Activated T-cell treated with anti-CD3 and anti-CD28 coated beads for 4 hours (primary cell): ENCODE measurements around the gene FBXO4.

Experiments used
- DNase-seq: peaks from one replicate; pipeline ENCODE4 v3.0.0-alpha.2; 2020

The FBXO4 gene, protein sequence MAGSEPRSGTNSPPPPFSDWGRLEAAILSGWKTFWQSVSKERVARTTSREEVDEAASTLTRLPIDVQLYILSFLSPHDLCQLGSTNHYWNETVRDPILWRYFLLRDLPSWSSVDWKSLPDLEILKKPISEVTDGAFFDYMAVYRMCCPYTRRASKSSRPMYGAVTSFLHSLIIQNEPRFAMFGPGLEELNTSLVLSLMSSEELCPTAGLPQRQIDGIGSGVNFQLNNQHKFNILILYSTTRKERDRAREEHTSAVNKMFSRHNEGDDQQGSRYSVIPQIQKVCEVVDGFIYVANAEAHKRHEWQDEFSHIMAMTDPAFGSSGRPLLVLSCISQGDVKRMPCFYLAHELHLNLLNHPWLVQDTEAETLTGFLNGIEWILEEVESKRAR

GRCh38 chr5:41924872-41925554 is at the start of gene FBXO4:
Gene FBXO4 (plus strand): TSS chr5:41925281. CDS start chr5:41925310, 29 bp downstream.
- peak; percentile 76 for DNase-seq

- DNase-seq, result no peak
These were observed 48.4 kb upstream of the FBXO4 start for GRCh38 chr5:41876678-41877077.

GRCh38 chr5:41877408-41877807 is 47.7 kb upstream of the FBXO4 start:
- no peak for DNase-seq

DNA sequence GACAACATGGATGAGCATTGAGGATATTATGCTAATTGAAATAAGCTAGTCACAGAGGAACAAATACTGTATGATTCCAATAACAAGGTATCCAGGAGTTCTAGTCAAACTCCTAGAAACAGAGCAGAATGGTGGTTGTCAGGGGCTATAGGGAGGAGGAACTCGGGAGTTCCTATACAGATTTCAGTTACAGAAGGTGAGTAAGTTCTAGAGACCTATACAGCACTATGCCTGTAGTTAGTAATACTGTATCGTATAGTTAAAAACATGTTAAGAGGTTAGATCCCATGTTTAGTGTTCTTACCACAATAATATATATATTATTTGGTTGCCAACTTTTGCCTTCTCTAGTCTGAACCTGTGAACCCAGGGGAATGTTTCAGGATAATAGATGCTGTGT is 46.9 kb upstream of the FBXO4 start:
- DNase-seq, result no peak

GRCh38 chr5:41878643-41879478 is 46.2 kb upstream of the FBXO4 start:
- DNase-seq, result no peak

- no peak for DNase-seq
These were observed 42.3 kb upstream of the FBXO4 start for GRCh38 chr5:41882765-41883164.

DNA sequence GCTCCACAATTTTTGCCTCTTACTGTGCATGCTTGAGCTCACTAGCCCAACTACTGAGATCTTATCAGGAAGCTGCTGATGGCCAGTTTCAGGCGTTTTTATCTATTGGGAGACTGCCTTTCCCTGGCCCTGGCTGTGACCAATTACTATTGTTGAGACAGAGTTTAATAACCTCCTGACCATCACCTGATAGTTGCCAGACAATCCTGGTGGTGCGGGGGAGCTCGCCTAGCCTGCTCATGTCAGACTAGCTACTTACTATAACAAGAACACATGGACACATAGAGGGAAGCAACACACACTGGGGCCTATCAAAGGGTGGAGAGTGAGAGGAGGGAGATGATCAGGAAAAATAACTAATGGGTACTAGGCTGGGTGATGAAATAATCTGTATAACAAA is 41.8 kb upstream of the FBXO4 start:
- no peak for DNase-seq

- DNase-seq, result no peak
These were observed 41.1 kb upstream of the FBXO4 start for GRCh38 chr5:41883936-41884335.

DNA sequence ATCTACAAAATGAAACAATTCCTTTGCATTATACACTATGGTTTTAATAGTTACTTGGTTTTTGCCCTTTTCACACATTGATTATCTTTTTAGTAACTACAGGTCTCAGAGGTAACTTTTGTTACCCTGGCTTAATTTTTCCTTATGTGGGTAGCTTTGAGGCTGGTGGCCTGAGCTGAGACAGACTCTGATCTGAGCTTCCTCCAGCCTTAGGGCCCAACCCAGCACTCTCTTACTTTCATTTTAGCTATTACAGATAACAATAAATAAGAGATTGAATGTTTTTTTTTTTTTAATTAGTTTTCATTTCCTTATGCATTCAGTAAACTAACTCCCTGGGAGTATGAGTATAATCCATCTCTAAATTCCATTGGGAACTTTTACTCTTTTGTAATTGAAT is 39.8 kb upstream of the FBXO4 start:
- no peak for DNase-seq

GRCh38 chr5:41891066-41891707 is 33.9 kb upstream of the FBXO4 start:
- DNase-seq, result no peak

- no peak for DNase-seq
These were observed 33.0 kb upstream of the FBXO4 start for GRCh38 chr5:41892031-41892430.

GRCh38 chr5:41893074-41893851 is 31.8 kb upstream of the FBXO4 start:
- no peak for DNase-seq

DNA sequence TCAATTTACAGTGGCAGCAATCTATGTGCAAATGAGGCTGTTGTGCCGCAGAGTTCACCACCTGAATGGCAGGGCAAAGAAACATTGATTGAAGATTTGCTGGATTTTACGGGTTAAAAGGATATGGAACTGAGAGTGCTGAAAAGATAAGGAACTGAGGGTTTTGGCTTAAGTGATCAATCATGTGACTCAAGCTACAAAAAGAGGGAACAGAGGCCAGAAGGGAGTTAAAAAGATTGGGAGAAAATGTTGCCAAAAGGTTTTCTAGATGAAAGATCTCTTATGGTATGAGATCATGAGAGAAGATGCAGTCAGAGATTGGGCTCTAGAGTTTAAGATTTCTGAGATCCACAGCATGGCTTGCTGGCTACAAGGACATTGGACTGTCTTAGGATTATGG is 28.9 kb upstream of the FBXO4 start:
- no peak for DNase-seq

- DNase-seq, result no peak
These were observed 21.6 kb upstream of the FBXO4 start for GRCh38 chr5:41903382-41903891.

GRCh38 chr5:41903892-41904799 is 20.9 kb upstream of the FBXO4 start, which contains the start of gene RIMOC1:
Gene RIMOC1 (plus strand): TSS chr5:41904344. CDS start chr5:41904368, 24 bp downstream.
- DNase-seq, result peak; percentile 93

- no peak for DNase-seq
These were observed 18.9 kb upstream of the FBXO4 start for GRCh38 chr5:41906151-41906550.

DNA sequence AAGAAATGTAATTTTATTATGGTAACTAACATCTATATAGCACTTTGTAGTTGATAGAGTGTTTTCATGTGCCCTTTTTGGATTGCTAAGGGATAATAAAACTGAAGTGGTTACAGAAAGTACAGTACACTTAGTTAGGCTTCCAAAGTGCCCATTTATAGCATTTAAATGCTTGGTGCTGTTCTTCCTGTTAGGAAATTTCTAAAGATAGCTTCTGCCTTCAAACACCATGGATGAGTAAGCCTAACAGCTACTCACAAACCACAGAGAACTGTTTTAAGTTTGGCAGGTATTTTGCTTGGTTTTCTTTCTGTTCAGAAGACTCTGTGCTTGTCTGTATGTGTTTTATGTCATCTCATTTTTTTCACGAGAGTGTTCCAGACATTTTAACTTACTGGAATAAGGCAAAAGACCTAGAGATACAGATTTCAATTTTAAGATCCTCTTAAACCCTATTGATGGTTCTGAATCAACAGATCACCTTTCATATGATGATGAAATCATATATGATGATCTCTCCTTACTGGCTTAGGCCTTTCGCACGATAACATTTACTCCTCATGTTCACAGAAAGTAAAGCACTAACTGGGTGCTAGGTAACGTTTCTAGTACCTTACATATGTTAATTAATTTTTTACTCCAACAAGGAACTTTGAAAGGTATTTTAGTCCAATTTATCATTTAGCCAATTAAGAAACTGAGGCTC is 16.6 kb upstream of the FBXO4 start:
- no peak for DNase-seq

GRCh38 chr5:41918105-41918504 is 7.0 kb upstream of the FBXO4 start:
- no peak for DNase-seq

DNA sequence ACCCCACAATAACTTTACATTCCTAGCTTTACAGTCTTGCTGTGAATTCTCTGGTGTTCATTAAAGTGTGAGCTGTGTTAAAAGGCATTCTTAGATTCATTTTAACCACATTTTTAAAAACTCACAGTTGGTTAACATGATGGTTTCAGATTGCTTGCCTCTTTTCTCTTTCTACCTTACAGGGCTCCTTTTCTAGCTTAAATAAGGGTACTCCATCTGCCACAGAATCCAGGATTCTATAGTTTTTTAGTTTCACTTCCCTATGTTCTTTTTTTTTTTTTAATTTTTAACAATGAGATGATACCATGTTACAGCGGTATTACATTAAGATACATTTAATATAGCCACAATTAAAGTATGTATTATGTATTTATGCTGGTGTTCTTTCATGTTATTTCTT is 3.9 kb upstream of the FBXO4 start:
- no peak for DNase-seq

GRCh38 chr5:41921874-41922273 is 3.2 kb upstream of the FBXO4 start:
- DNase-seq, result no peak
